NCI-H2227 (cell line): ENCODE data around the gene PIPOX.

Experiments
- DNase-seq: peaks from one replicate; lab custom pipeline; 2025; ENCODE audit not compliant: unreplicated experiment; lab: John Stamatoyannopoulos, UW

Gene PIPOX

DNA sequence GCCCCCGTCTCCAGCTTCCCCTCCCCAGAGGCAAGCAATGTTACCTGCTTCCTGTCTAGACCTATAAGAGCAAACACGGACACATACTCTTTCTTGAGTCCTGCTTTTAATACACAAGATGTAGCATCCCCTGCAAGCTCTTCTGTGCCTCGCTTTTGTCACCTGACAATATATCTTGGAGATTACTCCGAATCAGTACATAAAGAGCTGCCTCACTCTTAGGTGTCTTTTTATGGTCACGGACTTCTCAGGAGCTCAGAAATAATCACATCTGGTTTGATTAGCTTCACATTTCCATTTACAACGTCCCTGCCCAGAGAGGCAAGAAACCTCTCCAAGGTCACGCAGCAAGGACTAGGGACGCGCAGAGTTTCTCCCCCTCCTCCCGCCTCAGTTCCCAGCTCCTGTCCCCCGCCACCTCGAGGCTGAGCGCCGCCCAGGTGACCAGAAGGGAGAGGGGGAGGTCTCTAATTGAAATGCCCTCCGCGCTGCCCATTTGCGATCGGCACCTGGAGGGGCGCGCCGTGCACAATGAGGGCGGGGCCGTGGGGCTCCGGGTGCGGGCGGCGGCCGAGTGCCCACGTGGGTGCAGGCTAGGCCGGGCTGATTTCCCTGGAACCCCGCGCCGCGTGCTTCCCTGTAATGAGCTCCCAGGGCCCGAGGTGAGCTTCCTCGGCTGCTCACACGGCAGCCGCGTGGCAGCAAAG, 23.3 kb upstream of the PIPOX start:
- peak; percentile 52 for DNase-seq

DNA sequence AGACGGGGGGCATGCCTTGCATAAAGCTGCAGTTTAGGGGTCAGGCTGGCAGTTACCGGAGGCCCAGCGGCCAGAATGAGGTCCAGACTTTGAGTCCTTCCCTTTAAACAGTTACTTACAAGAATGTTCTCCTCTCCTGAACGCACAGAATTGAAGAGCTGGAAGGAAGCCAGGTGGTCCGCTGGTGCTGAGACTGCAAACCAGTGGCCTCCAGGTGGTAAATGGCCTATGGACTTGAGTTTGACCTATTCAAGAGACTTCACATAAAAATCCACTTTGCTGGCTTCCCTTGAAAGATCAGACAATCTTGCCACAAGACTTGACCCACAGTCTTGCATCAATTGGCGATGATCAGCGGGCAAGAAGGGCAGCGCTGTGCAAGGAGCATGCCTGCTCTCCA, 22.4 kb upstream of the PIPOX start:
- DNase-seq: no peak

GRCh38 chr17:29021226-29021625, 21.7 kb upstream of the PIPOX start:
- no peak for DNase-seq

DNA sequence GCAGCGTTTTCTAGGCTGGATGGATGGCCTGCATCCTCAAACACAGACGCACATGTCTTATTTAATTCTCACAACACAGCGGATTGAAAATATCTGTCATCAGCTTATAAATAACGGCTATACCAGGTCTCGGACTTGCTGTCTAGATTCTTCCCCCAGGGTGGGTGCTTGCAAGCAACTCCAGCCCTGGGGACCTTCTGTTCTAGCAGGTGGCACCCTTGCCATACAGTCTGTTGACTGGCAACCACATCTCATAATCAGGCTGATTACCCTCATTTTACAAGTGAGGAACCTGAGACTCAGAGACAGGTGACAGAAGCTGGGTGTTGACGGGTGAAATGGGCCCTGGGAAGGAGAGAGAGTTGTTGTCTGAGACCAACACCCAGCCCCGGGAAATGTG, 20.9 kb upstream of the PIPOX start:
- no peak for DNase-seq

DNA sequence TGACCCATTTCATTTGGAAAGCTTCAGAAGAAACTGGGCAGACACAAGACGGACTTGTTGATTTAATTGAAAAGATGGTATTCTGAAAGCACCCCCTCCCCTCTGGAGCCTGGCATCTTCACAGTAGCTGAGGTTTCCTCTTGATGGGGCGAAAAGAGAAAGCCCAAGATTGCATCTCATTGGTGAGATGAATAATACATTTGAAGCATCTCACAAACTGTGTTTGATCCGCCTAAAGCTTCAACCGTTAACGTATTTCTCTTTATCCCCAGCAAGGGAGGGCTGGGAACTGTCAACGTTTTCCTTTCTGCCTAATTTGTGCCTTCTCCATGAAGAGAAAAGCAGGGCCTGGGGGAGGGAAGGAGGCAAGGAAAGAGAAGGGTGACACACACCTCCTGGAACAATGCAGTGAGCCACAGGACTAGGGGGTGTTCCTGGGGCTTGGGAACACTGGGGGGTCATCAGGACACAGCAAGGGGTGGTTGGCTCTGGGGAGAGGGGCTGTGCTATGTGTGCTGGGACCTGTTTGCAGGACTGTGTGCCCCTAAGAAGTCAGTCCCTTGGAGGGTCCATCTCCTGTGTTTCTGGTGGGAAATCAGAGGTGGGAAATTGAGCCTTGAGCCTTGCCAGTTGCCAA, 18.5 kb upstream of the PIPOX start:
- DNase-seq: no peak

GRCh38 chr17:29031488-29031887, 11.5 kb upstream of the PIPOX start:
- no peak for DNase-seq

- DNase-seq: no peak
Measured at GRCh38 chr17:29032013-29032856, 10.7 kb upstream of the PIPOX start.

DNA sequence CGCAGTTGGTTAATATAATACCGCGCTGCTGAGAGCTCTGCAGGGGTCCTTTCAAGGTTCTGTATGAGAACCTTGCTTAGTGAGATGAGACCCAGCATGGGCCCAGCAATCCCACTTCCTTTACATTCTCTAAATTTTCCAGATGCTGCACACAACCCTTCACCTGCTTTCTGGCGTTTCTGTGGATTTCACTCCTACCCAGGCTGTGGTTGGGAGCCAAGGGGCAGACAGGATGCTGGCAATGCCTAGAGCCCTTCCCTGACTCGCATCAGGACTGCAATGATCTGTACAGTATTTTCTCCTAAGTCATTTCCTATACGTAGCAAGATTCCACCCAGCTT, 10.1 kb upstream of the PIPOX start:
- DNase-seq: no peak

- DNase-seq: no peak
Measured at GRCh38 chr17:29034510-29034909, 8.4 kb upstream of the PIPOX start.

GRCh38 chr17:29036584-29036983, 6.4 kb upstream of the PIPOX start:
- DNase-seq: no peak

GRCh38 chr17:29037739-29038084, 5.2 kb upstream of the PIPOX start:
- no peak for DNase-seq

GRCh38 chr17:29038085-29038795, 4.7 kb upstream of the PIPOX start:
- DNase-seq: peak; percentile 47

- no peak for DNase-seq
Measured at GRCh38 chr17:29039764-29040598, 3.0 kb upstream of the PIPOX start.

DNA sequence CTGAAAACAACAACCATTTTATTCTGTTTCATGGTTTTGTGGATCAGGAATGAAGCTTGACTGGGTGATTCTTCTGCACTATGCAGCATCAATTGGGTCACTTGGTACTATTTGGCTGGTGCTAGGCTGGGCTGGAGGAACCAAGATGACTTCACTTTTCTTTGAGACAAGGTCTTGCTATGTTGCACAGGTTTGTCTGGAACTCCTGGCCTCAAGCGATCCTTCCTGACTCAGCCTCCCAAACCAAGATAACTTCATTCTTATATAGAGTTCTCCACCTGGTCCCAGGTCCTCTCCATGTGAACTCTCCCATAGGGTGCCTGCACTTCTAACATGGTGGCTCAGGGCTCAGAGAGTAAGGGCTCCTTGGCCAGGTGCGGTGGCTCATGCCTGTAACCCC, 1.9 kb upstream of the PIPOX start:
- DNase-seq: no peak

DNA sequence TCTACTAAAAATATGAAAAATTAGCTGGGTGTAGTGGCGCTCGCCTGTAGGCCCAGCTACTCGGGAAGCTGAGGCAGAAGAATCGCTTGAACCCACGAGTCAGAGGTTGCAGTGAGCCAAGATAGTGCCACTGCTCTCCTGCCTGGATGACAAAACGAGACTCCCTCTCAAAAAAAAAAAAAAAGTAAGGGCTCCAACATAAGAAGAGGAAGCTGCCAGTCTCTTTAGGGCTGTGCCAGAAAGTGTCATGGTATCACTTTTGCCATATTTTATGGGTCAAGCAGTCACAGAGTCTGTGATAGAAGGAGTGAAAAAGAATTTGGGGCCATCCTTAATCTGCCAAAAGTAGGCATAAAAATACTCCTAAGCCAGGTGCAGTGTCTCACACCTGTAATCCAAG, 1.4 kb upstream of the PIPOX start:
- DNase-seq: no peak

GRCh38 chr17:29042026-29042678, 789 bp upstream of the PIPOX start:
- DNase-seq: no peak

DNA sequence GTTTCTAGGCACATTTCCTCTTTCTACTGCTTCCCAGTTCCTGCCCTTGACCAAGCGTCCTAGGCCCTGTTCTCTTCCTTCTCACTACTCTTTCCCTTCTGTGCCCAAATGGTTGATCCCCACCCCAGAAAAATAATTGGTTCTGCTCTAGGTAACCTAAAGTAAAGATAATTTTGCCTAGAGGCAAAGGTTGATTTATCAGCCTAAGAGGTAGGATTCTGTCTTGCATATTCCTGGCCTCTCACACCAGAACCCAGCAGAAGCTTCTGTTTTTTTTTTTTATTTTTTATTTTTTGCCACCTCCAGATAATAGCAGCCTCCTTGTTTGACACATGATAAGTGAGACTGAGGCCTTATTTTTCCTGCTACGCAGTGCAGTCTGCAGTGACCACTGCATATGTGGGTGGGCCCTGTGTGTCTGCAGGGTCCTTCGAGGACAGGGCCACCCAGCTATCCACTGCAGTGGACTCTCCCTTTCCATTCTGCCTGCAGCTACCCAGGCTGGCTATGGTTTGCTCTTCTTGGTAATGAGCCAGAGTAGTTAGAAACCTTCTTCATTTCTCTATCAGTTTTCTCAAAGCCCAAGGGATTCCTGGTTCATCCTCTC, 701 bp downstream of the PIPOX start:
- DNase-seq: no peak

- no peak for DNase-seq
Measured at GRCh38 chr17:29045026-29045425, 2.1 kb downstream of the PIPOX start.

DNA sequence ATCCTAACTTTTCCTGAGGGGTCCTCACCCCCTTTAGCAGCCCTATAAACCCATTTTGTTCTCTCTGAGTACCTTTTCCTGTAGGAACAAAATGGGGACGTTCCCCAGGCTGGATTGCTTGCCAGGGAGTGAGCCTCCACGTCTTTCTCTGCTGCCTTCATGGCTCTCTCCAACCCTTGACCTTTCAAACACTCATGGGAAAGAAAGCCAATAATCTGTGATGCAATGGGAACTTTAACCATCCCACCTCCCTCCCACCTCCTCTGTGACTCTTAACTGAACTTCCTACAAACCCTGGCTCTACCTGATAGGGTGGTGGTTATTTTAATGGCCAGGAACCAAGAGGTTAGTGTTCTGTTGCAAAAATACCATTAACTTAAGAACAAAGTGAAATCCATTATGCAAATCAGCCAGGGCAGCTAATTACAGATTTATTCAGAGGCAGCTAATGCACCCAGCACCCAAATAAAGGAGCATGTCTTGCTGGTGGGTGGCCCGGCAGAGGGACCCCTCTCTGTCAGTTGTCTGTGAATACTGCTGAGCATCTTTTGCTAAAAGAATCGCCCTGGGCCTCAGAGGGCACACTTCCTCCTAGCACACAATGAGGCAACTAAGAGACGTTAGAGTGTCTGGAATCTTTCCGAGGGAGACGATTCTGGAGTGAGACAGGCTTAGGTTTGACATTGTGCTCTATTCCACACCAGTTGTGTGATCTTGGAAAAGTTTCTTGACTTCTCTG, 3.0 kb downstream of the PIPOX start:
- DNase-seq: no peak
